Measurements from ENCODE around the gene MID1IP1.

The MID1IP1 gene

GRCh38 chrX:38811515-38812243, 10.4 kb downstream of the MID1IP1 start:
- no peak for DNase-seq (ENCODE audit: low read depth in 1 of 2, low spot score in 1 of 2)

GRCh38 chrX:38816155-38816554, 14.9 kb downstream of the MID1IP1 start:
- DNase-seq (ENCODE audit: low read depth in 1 of 2, low spot score in 1 of 2) = no peak

- no peak for DNase-seq (ENCODE audit: low read depth in 1 of 2, low spot score in 1 of 2)
These were observed 15.9 kb downstream of the MID1IP1 start for GRCh38 chrX:38817004-38817703.

GRCh38 chrX:38819163-38819562, 17.9 kb downstream of the MID1IP1 start:
- no peak for DNase-seq (ENCODE audit: low read depth in 1 of 2, low spot score in 1 of 2)

DNA sequence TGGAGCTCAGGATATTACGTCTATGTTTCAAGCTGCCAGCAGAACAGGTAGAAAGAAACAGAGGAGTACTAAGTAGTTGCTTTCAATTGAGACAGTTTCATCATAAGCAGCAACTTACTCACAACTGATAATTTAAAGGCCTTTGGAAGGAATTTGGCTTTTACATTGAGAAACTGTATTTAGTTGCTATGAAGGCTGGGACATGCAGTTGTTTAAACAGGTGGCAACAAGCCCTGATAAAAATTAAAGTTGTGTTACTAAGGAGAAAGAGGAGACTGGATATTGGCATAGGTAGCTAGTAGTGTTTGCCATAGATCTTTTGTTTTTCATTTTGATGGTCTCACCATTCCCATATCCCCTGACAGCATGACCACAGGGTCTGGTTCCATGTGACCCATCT, 18.4 kb downstream of the MID1IP1 start:
- DNase-seq (ENCODE audit: low read depth in 1 of 2, low spot score in 1 of 2) = no peak

GRCh38 chrX:38820751-38821150, 19.5 kb downstream of the MID1IP1 start:
- DNase-seq (ENCODE audit: low read depth in 1 of 2, low spot score in 1 of 2) = no peak

DNA sequence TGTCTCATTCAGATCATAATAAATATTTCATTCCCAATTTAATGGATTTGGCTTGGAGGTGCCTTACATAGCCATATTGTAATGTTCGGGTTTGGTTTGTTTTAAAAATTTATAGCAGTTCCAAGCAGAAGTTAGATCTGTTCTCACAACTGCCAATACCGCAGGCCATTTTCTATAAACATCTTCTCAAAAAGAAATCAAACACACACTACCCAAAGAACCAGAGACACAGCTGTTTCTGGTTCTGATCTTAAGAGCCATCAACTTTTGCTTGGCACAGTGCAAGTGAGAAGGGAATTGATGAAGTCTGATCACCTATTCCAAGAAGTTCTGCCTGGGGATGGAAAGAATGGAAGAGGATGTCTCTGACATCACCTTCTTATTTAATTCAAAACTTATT, 22.9 kb downstream of the MID1IP1 start:
- DNase-seq (ENCODE audit: low read depth in 1 of 2, low spot score in 1 of 2) = no peak

- no peak for DNase-seq (ENCODE audit: low read depth in 1 of 2, low spot score in 1 of 2)
These were observed 30.7 kb downstream of the MID1IP1 start for GRCh38 chrX:38831949-38832348.

DNA sequence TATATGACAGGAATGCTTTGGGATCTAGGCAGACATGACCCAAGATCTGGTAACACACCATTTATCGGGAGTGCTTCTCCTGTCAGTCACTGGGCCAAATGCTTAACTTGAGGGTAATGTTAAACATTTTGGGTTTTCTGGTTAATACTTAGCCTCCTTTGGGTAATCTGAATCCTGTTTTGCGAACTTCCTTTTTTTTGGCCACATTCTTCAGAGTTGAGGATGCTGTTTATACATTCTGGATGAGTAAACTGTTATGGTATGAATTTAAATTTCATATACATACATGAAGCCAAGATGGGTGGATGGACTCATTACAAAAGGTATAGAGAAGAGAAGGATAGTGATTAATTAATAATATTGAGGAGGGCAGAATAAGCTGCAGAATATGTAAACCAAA, 36.1 kb downstream of the MID1IP1 start:
- no peak for DNase-seq (ENCODE audit: low read depth in 1 of 2, low spot score in 1 of 2)

GRCh38 chrX:38839277-38839676, 38.0 kb downstream of the MID1IP1 start:
- no peak for DNase-seq (ENCODE audit: low read depth in 1 of 2, low spot score in 1 of 2)

DNA sequence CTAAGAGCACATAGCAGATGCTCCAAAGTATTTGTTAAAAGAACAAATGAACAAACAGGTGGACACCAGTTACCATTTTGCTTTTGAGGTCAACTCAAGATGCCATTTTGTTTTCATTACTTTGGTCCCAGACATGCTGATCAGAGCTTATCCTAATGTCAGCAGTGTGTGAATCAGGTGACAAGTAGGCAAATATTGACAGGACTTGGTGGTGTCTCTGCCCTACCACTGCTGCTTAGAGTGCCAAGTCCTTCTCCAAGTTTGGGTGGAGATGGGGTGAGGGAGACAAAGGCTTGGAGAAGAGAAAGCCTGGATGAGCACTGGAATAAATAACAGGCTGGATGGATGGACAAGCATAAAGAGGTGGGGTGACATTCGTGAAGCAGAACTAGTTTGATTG, 38.7 kb downstream of the MID1IP1 start:
- no peak for DNase-seq (ENCODE audit: low read depth in 1 of 2, low spot score in 1 of 2)

DNA sequence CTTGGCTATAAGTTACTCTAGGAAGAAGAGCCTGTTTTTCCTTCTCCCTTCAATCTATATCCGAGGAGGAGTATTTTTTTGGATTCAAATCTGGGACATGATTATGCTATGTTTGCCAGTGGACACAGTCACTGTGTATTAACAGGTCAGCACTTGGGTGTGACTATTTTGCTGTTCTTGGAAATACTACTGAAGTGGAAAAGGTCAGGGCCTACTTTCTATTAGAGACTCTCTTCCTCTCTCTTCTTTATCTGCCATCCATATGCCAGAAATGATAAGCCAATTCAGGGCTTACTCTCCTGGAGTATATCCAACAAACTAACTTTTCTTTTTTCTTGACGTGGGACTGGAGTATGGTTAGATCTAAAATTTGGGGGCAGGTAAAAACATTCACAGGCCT, 40.5 kb downstream of the MID1IP1 start:
- DNase-seq (ENCODE audit: low read depth in 1 of 2, low spot score in 1 of 2) = no peak

DNA sequence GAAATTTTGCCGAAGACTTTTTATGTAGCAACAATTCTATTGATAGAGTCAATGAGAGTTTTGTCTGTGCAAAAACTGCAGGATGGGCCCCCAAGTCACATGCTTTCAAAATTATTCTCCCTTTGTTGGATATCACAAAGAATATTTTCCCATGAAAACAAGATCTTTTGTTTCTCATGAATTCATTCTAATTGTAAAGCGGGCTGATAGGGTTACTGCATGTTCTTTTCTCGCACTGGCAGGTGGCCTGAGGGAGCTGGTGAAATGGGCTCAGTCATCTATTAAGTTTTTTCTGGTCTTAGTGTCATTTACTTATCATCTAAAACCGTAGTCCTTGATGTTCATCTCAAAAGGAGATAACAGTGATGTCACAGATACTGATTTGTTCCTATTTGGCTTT, 44.2 kb downstream of the MID1IP1 start:
- DNase-seq (ENCODE audit: low read depth in 1 of 2, low spot score in 1 of 2) = no peak

GRCh38 chrX:38847206-38847902, 46.1 kb downstream of the MID1IP1 start:
- no peak for DNase-seq (ENCODE audit: low read depth in 1 of 2, low spot score in 1 of 2)

- DNase-seq (ENCODE audit: low read depth in 1 of 2, low spot score in 1 of 2) = no peak
These were observed 46.6 kb downstream of the MID1IP1 start for GRCh38 chrX:38847903-38848230.

DNA sequence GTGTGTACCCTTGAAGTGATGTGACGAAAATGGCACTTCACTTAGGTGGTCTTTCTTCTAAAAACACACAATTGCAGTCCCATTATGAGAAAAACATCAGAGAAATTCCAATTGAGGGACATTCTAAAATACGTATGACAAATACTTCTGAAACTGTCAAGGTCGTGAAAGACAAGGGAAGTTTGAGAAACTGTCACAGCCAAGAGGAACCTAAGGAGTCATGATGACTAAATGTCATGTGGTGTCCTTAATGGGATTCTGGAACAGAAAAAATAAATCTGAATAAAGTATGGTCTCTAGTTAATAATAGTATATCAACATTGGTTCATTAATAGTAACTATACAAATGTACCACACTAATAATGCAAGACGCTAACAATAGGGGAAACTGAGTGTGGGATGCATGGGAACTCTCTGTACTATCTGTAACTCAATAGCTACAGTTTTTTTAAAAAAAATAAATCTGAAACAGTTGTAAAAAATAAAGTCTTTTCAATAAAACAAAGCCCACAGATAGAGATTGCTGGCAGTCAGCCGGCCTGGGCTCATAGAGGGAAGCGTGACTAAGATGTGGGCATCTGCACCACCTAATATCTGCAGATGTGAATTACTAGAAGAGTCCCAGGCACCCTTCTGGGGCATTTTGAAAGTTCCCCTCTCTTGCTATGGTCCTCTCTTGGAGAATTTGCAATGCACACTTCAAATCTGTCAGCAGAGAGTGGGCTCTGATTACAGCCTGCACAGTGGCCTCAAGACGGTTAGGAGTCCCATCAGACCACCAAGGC, 47.6 kb downstream of the MID1IP1 start:
- DNase-seq (ENCODE audit: low read depth in 1 of 2, low spot score in 1 of 2) = no peak

DNA sequence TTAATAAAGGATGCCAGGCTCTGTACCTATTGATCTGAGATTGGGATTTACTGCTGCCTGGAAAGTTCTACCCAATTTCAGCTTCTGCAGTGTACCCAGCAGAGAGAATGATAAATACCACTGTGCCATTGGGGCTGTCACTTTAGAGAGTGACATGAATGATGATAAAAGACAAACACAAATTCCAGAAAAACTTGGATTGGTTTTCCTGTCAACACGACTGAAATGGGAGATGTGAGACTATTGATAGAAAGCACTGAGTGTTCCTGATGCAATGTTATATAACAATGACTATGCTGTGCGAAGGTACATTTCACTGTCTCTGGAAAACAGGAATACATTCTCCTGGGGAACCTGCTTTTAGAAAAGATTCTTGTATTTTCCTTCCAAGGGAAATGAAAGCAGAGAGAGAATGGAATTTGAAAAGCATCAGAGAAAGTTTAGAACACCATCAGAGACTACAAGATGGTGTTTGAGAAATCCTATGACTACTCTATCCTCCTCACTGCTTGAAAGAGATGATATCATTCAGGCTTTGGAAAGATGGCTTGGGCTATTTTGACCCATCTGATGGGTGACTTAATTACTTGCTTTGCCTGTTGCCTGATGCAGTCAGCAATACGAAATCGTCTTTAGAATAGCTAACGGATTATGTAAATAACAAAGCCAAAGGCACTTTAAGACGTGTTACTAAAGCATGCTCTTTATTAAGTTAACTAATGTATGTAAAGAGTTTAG, 49.7 kb downstream of the MID1IP1 start:
- DNase-seq (ENCODE audit: low read depth in 1 of 2, low spot score in 1 of 2) = no peak

DNA sequence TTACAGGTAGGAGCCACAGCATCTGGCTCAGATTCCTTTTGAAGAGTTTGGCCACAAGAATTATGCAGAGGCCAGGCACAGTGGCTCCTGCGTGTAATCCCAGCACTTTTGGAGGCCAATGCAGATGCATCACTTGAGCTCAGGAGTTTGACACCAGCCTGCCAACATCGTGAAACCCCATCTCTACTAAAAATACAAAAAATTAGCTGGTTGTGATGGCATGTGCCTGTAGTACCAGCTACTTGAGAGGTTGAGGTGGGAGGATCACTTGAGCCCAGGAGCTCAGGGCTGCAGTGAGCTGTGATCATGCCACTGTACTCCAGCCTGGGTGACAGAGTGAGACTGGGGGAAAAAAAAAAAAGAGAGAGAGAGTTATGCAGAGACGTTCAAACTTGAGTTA, 53.0 kb downstream of the MID1IP1 start:
- no peak for DNase-seq (ENCODE audit: low read depth in 1 of 2, low spot score in 1 of 2)
